Activated CD4-positive, alpha-beta T cell treated with anti-CD3 and anti-CD28 coated beads for 48 hours (primary cell): ENCODE data around the gene PTDSS2.
"Not testable (repeated sequence)": the region's sequence is repeated elsewhere in the genome, so short reads cannot be mapped to it uniquely, and the experiment has no call there.

Experiments used
- DNase-seq: peaks from one replicate; pipeline ENCODE4 v3.0.0-alpha.2; 2020

Gene PTDSS2

GRCh38 chr11:508956-509355 lies 58.9 kb downstream of the PTDSS2 start:
- DNase-seq, result no peak

GRCh38 chr11:512761-513595 lies 62.9 kb downstream of the PTDSS2 start:
- DNase-seq, result no peak

GRCh38 chr11:514606-515005 lies 64.5 kb downstream of the PTDSS2 start:
- DNase-seq, result no peak

GRCh38 chr11:515131-515530 lies 65.1 kb downstream of the PTDSS2 start:
- DNase-seq, result no peak

- DNase-seq, result no peak
Observed at GRCh38 chr11:516400-516799, 66.3 kb downstream of the PTDSS2 start.

- not testable (repeated sequence) for DNase-seq
Observed at GRCh38 chr11:516918-517685, 67.0 kb downstream of the PTDSS2 start.

- DNase-seq, result peak; percentile 90
Observed at GRCh38 chr11:518463-519202, 68.6 kb downstream of the PTDSS2 start.

GRCh38 chr11:520428-521176 lies 70.5 kb downstream of the PTDSS2 start:
- peak; percentile 27 for DNase-seq

GRCh38 chr11:521177-521688 lies 71.2 kb downstream of the PTDSS2 start:
- no peak for DNase-seq

- DNase-seq, result no peak
Observed at GRCh38 chr11:526192-526591, 76.1 kb downstream of the PTDSS2 start.

GRCh38 chr11:528166-528814 lies 78.2 kb downstream of the PTDSS2 start:
- DNase-seq, result no peak

- no peak for DNase-seq
Observed at GRCh38 chr11:528815-529727, 79.0 kb downstream of the PTDSS2 start.

- no peak for DNase-seq
Observed at GRCh38 chr11:529728-530411, 79.8 kb downstream of the PTDSS2 start.

GRCh38 chr11:530960-531831 lies 81.1 kb downstream of the PTDSS2 start:
- no peak for DNase-seq

GRCh38 chr11:531919-532526 lies 81.9 kb downstream of the PTDSS2 start:
- DNase-seq, result no peak

- no peak for DNase-seq
Observed at GRCh38 chr11:532527-532985, 82.5 kb downstream of the PTDSS2 start.

GRCh38 chr11:532986-533585 lies 83.0 kb downstream of the PTDSS2 start:
- no peak for DNase-seq
